ENCODE results near the gene CSNK1A1. TPM values are rescaled to one million over a fixed set of nuclear protein-coding genes. Genes with fewer than 3 reads are reported as not detected.
"Not testable (repeated sequence)": the region's sequence is repeated elsewhere in the genome, so short reads cannot be mapped to it uniquely, and the experiment has no call there.

Gene CSNK1A1
- total RNA-seq, 4 donors from 2014 or later: 264 to 414 (median 344) TPM

DNA sequence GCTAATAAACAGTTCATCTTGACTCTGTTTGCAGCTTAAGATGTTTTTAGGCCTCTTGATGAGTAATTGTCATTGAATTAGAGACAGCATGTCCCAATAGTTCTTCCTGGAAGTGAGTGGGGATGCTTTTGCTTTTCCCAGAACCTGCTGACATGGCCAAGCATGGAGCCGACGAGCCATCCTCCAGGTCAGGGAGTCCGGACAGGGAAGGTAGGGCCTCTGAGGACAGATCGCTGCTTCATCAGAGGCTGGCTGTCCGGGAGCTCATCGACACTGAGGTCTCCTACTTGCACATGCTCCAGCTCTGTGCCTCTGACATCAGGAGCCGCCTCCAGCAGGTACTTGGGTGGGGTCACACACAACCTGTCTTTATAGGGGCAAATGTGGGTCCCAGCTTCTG lies 46.4 kb upstream of the CSNK1A1 start:
- peaks cover 0 to 36% (median 4%) of the 10 kb centered on the region in 3 donors for H3K4me1 ChIP-seq
- WGBS, 2 donors (ENCODE audit: low coverage in 1 of 2): no CpG with 5 or more reads among the region's 7 CpGs
- ATAC-seq: no peak
- no peaks in the 10 kb centered on the region for H3K9me3 ChIP-seq
- peaks cover 0 to 49% of the 10 kb centered on the region in 2 donors for H3K36me3 ChIP-seq
- TF ChIP-seq, protein P1, sequence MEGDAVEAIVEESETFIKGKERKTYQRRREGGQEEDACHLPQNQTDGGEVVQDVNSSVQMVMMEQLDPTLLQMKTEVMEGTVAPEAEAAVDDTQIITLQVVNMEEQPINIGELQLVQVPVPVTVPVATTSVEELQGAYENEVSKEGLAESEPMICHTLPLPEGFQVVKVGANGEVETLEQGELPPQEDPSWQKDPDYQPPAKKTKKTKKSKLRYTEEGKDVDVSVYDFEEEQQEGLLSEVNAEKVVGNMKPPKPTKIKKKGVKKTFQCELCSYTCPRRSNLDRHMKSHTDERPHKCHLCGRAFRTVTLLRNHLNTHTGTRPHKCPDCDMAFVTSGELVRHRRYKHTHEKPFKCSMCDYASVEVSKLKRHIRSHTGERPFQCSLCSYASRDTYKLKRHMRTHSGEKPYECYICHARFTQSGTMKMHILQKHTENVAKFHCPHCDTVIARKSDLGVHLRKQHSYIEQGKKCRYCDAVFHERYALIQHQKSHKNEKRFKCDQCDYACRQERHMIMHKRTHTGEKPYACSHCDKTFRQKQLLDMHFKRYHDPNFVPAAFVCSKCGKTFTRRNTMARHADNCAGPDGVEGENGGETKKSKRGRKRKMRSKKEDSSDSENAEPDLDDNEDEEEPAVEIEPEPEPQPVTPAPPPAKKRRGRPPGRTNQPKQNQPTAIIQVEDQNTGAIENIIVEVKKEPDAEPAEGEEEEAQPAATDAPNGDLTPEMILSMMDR (IDR thresholded peaks at IDR 0.05): no peak
- no peak for TF ChIP-seq EP300 (IDR thresholded peaks at IDR 0.05)
- TF ChIP-seq POLR2AphosphoS5 (IDR thresholded peaks at IDR 0.05): no peak
- TF ChIP-seq POLR2A (IDR thresholded peaks at IDR 0.05): no peak
- H3K4me3 ChIP-seq: no peak overlapping the region
- no peaks in the 10 kb centered on the region for H3K27me3 ChIP-seq
- H3K27ac ChIP-seq: peak overlapping the region in 3 of 4 donors; percentile 17 to 57 (median 34)

DNA sequence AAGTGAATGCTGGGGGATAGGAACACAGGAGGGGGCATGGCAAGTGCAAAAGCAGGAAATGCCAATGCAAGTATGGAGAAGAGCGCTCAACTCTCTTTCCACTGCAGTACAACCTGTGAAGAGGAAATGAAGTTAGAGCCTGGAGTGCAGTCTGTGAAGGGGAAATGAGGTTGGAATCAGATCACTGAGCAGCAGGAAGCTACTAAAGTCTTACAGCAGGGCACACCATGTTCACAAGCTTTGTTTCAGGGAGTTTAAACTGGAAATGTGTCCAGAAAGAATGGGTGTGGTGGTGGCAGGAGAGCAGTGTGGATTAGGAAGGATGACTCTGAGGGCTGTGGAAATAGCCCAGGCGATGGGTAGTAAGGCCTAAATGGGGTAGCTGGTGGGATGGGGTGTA lies 45.5 kb upstream of the CSNK1A1 start:
- H3K9me3 ChIP-seq: no peaks in the 10 kb centered on the region
- H3K4me3 ChIP-seq: no peak overlapping the region
- H3K27me3 ChIP-seq: no peaks in the 10 kb centered on the region
- peaks cover 0 to 36% (median 4%) of the 10 kb centered on the region in 3 donors for H3K4me1 ChIP-seq
- peaks cover 0 to 40% of the 10 kb centered on the region in 2 donors for H3K36me3 ChIP-seq
- ATAC-seq: peak; percentile 68
- TF ChIP-seq POLR2A (IDR thresholded peaks at IDR 0.05) (no peak), POLR2AphosphoS5 (IDR thresholded peaks at IDR 0.05) (peak; percentile 32), EP300 (IDR thresholded peaks at IDR 0.05) (no peak)
- TF ChIP-seq, protein P1 (IDR thresholded peaks at IDR 0.05): no peak
- H3K27ac ChIP-seq: peak overlapping the region in 3 of 4 donors; percentile 34 to 57 (median 44)
- WGBS, 2 donors (ENCODE audit: low coverage in 1 of 2): 64 to 74% methylated on average over 1 to 2 of the region's 2 CpGs

DNA sequence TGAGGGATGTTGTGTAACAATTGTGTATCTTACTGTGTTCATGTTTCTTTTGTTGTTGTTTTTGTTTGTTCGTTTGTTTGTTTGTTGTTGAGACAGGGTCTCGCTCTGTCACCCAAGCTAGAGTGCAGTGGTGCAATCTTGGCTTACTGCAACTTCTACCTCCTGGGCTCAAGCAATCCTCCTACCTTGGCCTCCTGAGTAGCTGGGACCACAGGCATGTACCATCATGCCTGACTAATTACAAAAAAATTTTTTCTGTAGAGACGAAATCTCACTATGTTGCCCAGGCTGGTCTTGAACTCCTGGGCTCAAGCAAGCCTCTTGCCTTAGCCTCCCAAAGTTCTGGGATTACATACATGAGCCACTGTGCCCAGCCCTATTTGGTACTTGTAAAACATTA lies 43.9 kb upstream of the CSNK1A1 start:
- not testable (repeated sequence) for ATAC-seq, H3K4me3 ChIP-seq, H3K9me3 ChIP-seq, H3K27ac ChIP-seq, H3K27me3 ChIP-seq
- peaks cover 0 to 24% of the 10 kb centered on the region in 2 donors for H3K36me3 ChIP-seq
- 74 to 81% methylated on average over 3 of the region's 3 CpGs for WGBS, 2 donors (ENCODE audit: low coverage in 1 of 2)
- peaks cover 0 to 36% (median 4%) of the 10 kb centered on the region in 3 donors for H3K4me1 ChIP-seq

DNA sequence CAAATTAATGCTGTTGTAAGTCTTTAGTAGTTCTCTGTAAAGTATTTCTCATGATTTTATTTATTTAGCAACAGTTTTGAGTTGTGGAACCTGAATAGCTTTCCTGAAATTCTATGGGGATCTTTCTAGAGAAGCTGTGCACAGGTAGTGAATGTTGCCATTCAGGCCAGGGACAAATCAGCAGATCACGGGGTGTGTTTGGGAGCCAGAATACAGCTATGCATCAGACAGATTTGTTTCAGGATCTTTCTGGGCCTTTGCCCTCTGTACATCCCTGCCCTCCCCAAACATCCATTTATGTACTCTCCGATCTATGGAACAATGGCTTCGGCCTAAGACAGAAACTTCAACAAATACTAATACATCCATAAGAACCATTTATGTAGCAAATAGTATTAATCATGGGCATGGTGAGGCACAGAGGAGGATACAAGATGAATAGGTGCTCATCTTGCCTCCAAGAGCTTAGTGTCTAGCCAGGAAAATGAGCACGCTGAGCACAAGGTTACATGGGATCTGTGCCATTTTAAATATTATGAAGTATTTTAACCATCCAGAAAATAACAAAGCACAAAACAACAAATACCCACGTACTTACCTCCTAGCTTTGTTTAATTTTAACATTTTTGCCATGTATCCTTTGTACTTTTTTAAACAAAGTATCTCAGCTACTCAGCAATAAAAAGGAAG lies 43.1 kb upstream of the CSNK1A1 start:
- no peak for ATAC-seq
- H3K27ac ChIP-seq: peak overlapping the region in 1 of 4 donors; percentile 25

DNA sequence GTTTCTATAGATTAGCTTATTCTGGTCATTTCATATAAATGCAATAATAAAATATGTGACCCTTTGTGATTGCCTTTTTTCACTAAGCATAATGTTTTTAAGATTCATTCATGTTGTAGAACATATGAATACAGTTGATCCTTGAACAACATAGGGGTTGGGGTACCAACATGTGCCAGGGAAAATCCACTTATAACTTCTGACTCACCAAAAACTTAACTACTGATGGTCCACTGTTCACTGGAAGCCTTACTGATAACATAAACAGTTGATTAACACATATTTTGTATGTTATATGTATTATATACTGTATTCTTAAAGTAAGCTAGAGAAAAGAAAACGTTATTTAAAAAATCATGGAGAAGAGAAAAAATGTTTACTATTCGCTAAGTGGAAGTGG lies 42.1 kb upstream of the CSNK1A1 start:
- Histone ChIP-seq H3K36me3 (peaks cover 0 to 18% of the 10 kb centered on the region in 2 donors), H3K4me3 (no peak overlapping the region), H3K27ac (no peak overlapping the region), H3K9me3 (no peaks in the 10 kb centered on the region), H3K4me1 (peaks cover 0 to 42% (median 4%) of the 10 kb centered on the region in 3 donors), H3K27me3 (no peaks in the 10 kb centered on the region)
- ATAC-seq: no peak
- TF ChIP-seq EP300 (IDR thresholded peaks at IDR 0.05) (no peak), POLR2A (IDR thresholded peaks at IDR 0.05) (no peak), POLR2AphosphoS5 (IDR thresholded peaks at IDR 0.05) (no peak)
- TF ChIP-seq, protein P1 (IDR thresholded peaks at IDR 0.05): no peak
- 84 to 89% methylated on average over 2 of the region's 2 CpGs for WGBS, 2 donors (ENCODE audit: low coverage in 1 of 2)

More for the DNA sequence above, 43.1 kb upstream of the CSNK1A1 start:
- Histone ChIP-seq H3K4me3 (no peak overlapping the region), H3K4me1 (peaks cover 0 to 36% (median 4%) of the 10 kb centered on the region in 3 donors), H3K9me3 (no peaks in the 10 kb centered on the region), H3K27me3 (no peaks in the 10 kb centered on the region), H3K36me3 (peaks cover 0 to 25% of the 10 kb centered on the region in 2 donors)
- TF ChIP-seq POLR2AphosphoS5 (IDR thresholded peaks at IDR 0.05) (no peak), EP300 (IDR thresholded peaks at IDR 0.05) (no peak), POLR2A (IDR thresholded peaks at IDR 0.05) (no peak)
- TF ChIP-seq, protein P1 (IDR thresholded peaks at IDR 0.05): no peak
- 0 to 65% methylated on average over 1 to 5 of the region's 5 CpGs for WGBS, 2 donors (ENCODE audit: low coverage in 1 of 2)

Measured in gastroesophageal sphincter (tissue), 4 donors.